ENCODE results near the gene ITGB8. TPM values are rescaled to one million over a fixed set of nuclear protein-coding genes. Genes with fewer than 3 reads are reported as not detected.
A peak's percentile ranks its signal among the peaks of the same experiment; 100 is the strongest.

Gene ITGB8
- total and polyA plus RNA-seq, 9 of the 15 experiments (the other 6 are each of a cell fraction or from before 2014, with no cell fraction given), result under 0.01 to 0.03 (median 0.02) TPM; not detected in 6

- no peak for TF ChIP-seq MGA (IDR thresholded peaks at IDR 0.05)
- TF ChIP-seq ZNF134 (CRISPR knock-in tag; conservative IDR thresholded peaks at IDR 0.05), result no peak
- TF ChIP-seq PML (IDR thresholded peaks at IDR 0.05; ENCODE audit: low read length), result no peak
- TF ChIP-seq CHAMP1 (IDR thresholded peaks at IDR 0.05), result peak; percentile 86
- no peak for TF ChIP-seq CLOCK (CRISPR knock-in tag; IDR thresholded peaks at IDR 0.05; ENCODE audit: borderline replicate concordance)
- TF ChIP-seq SMARCE1 (IDR thresholded peaks at IDR 0.05), result peak; percentile 74
- no peak for TF ChIP-seq NCOA4 (IDR thresholded peaks at IDR 0.05; ENCODE audit: partially characterized antibody)
- TF ChIP-seq HEY1 (CRISPR knock-in tag; IDR thresholded peaks at IDR 0.05; ENCODE audit: borderline replicate concordance), result no peak
- no peak for TF ChIP-seq THRAP3 (IDR thresholded peaks at IDR 0.05; ENCODE audit: borderline replicate concordance)
- TF ChIP-seq TGIF2 (CRISPR knock-in tag; IDR thresholded peaks at IDR 0.05), result no peak
- no peak for TF ChIP-seq ASH1L (IDR thresholded peaks at IDR 0.05; ENCODE audit: borderline replicate concordance, low read depth, partially characterized antibody)
Observed at GRCh38 chr7:20306180-20306946, 24.3 kb upstream of the ITGB8 start (continued).
